H9 (cell line): Measurements from ENCODE around the gene UBE2Q2. TPM values are rescaled to one million over a fixed set of nuclear protein-coding genes. Genes with fewer than 3 reads are reported as not detected.

Source experiments
- DNase-seq: peaks from one replicate; pipeline ENCODE4 v3.0.0-alpha.2; 2017
- H2AFZ ChIP-seq: one replicate; pipeline ENCODE4 v1.6.1; 2013; ENCODE audit warnings: mild to moderate bottlenecking, low read length, control low read depth, moderate library complexity
- H2AK5ac ChIP-seq: 2 replicates; pipeline ENCODE4 v1.6.1; 2013; ENCODE audit warnings: low read length, control low read depth, mixed read lengths; ENCODE audit not compliant: insufficient read length
- H2BK120ac ChIP-seq: one replicate; pipeline ENCODE4 v1.6.1; 2013; ENCODE audit warnings: low read depth, mild to moderate bottlenecking, low read length, control low read depth, inconsistent platforms; ENCODE audit not compliant: poor library complexity, severe bottlenecking
- H2BK12ac ChIP-seq: 2 replicates; pipeline ENCODE4 v1.6.1; 2013; ENCODE audit warnings: low read length, control low read depth, mixed read lengths, low read depth; ENCODE audit not compliant: insufficient read length
- H2BK15ac ChIP-seq: 2 replicates; pipeline ENCODE4 v1.6.1; 2013; ENCODE audit warnings: low read depth, low read length, control low read depth
- H2BK20ac ChIP-seq: one replicate; pipeline ENCODE4 v1.6.1; 2013; ENCODE audit warnings: low read depth, mild to moderate bottlenecking, low read length, control low read depth, inconsistent platforms; ENCODE audit not compliant: poor library complexity, severe bottlenecking
- H2BK5ac ChIP-seq: 2 replicates; pipeline ENCODE4 v1.6.1; 2013; ENCODE audit warnings: low read length, control low read depth, mixed read lengths; ENCODE audit not compliant: insufficient read length
- H3K14ac ChIP-seq: 2 replicates; pipeline ENCODE4 v1.6.1; 2013; ENCODE audit warnings: low read length, control low read depth; ENCODE audit not compliant: insufficient read depth
- H3K18ac ChIP-seq: 2 replicates; pipeline ENCODE4 v1.6.1; 2013; ENCODE audit warnings: low read depth, mild to moderate bottlenecking, mixed read lengths, low read length, control low read depth; ENCODE audit not compliant: insufficient read length
- H3K23ac ChIP-seq: 2 replicates; pipeline ENCODE4 v1.6.1; 2013; ENCODE audit warnings: low read length, control low read depth, mixed read lengths, low read depth; ENCODE audit not compliant: insufficient read length
- H3K23me2 ChIP-seq: 2 replicates; pipeline ENCODE4 v1.6.1; 2013; ENCODE audit warnings: low read depth, mild to moderate bottlenecking, mixed read lengths, low read length, control low read depth; ENCODE audit not compliant: insufficient read length, poor library complexity, severe bottlenecking
- H3K27ac ChIP-seq: 2 replicates; pipeline ENCODE4 v1.5.1; 2013; ENCODE audit warnings: low read length, control low read depth, mixed read lengths, low read depth; ENCODE audit not compliant: insufficient read length
- H3K27me3 ChIP-seq: 2 replicates; pipeline ENCODE4 v1.6.1; 2013; ENCODE audit warnings: low read length, control low read depth, inconsistent platforms; ENCODE audit not compliant: insufficient read depth
- H3K4ac ChIP-seq: 2 replicates; pipeline ENCODE4 v1.6.1; 2013; ENCODE audit warnings: low read depth, mild to moderate bottlenecking, control low read depth, inconsistent platforms, low read length, moderate library complexity
- H3K4me1 ChIP-seq: 2 replicates; pipeline ENCODE4 v1.6.1; 2013; ENCODE audit warnings: low read length, control low read depth, inconsistent platforms; ENCODE audit not compliant: insufficient read depth
- H3K4me2 ChIP-seq: 2 replicates; pipeline ENCODE4 v1.6.1; 2013; ENCODE audit warnings: low read length, control low read depth, mixed read lengths; ENCODE audit not compliant: insufficient read length, insufficient read depth
- H3K56ac ChIP-seq: 2 replicates; pipeline ENCODE4 v1.6.1; 2013; ENCODE audit warnings: low read depth, mild to moderate bottlenecking, mixed read lengths, low read length, control low read depth; ENCODE audit not compliant: insufficient read length
- H3K79me1 ChIP-seq: 2 replicates; pipeline ENCODE4 v1.6.1; 2013; ENCODE audit warnings: low read depth, mild to moderate bottlenecking, moderate library complexity, low read length, control low read depth, inconsistent platforms; ENCODE audit not compliant: insufficient read depth, poor library complexity, severe bottlenecking
- H3K79me2 ChIP-seq: 2 replicates; pipeline ENCODE4 v1.6.1; 2013; ENCODE audit warnings: low read length, control low read depth, inconsistent platforms; ENCODE audit not compliant: insufficient read depth
- H3K9ac ChIP-seq: 2 replicates; pipeline ENCODE4 v1.6.1; 2013; ENCODE audit warnings: low read length, control low read depth, mixed read lengths; ENCODE audit not compliant: insufficient read length; ENCODE audit errors: extremely low read depth
- H3K9me3 ChIP-seq: one replicate; pipeline ENCODE4 v1.6.1; 2013; ENCODE audit warnings: low read depth, low read length, inconsistent platforms; ENCODE audit not compliant: control insufficient read depth
- H3T11ph ChIP-seq: one replicate; pipeline ENCODE4 v1.6.1; 2013; ENCODE audit warnings: mild to moderate bottlenecking, low read length, control low read depth, inconsistent platforms
- H4K20me1 ChIP-seq: one replicate; pipeline ENCODE4 v1.6.1; 2013; ENCODE audit not compliant: control insufficient read depth, insufficient read length, insufficient read depth
- H4K5ac ChIP-seq: 2 replicates; pipeline ENCODE4 v1.6.1; 2013; ENCODE audit warnings: low read depth, mild to moderate bottlenecking, mixed read lengths, low read length, control low read depth; ENCODE audit not compliant: insufficient read length
- H4K8ac ChIP-seq: replicated peaks from 2 replicates; pipeline ENCODE4 v1.6.1; 2013; ENCODE audit warnings: low read length, control low read depth, mixed read lengths, low read depth; ENCODE audit not compliant: insufficient read length
- H4K91ac ChIP-seq: 2 replicates; pipeline ENCODE4 v1.6.1; 2013; ENCODE audit warnings: low read depth, mild to moderate bottlenecking, moderate library complexity, mixed read lengths, low read length, control low read depth; ENCODE audit not compliant: insufficient read length
- H3K27ac Mint-ChIP-seq, 3 experiments: 2 replicates in 2 of 3; 3 replicates in 1 of 3; pipeline ENCODE4 v1.8.0; 2020 to 2021; ENCODE audit warnings: mixed read lengths in 3 of 3, mild to moderate bottlenecking in 1 of 3, moderate library complexity in 1 of 3
- H3K27me3 Mint-ChIP-seq: 2 replicates; pipeline ENCODE4 v1.8.0; 2021; ENCODE audit warnings: low read depth, mild to moderate bottlenecking, moderate library complexity, mixed read lengths
- H3K36me3 Mint-ChIP-seq, 3 experiments: 2 replicates in 2 of 3; 3 replicates in 1 of 3; pipeline ENCODE4 v1.8.0; 2020 to 2021; ENCODE audit warnings: low read depth in 3 of 3, mixed read lengths in 3 of 3; ENCODE audit not compliant: insufficient read depth in 1 of 3
- H3K4me1 Mint-ChIP-seq, 2 experiments: 2 replicates each; pipeline ENCODE4 v1.8.0; 2020; ENCODE audit warnings: mixed read lengths in 2 of 2
- H3K4me3 Mint-ChIP-seq, 2 experiments: 2 replicates in 1 of 2; 3 replicates in 1 of 2; pipeline ENCODE4 v1.8.0; 2020 to 2021; ENCODE audit warnings: mild to moderate bottlenecking in 2 of 2, mixed read lengths in 2 of 2, moderate library complexity in 1 of 2
- H3K9me3 Mint-ChIP-seq, 2 experiments: 2 replicates in 1 of 2; 3 replicates in 1 of 2; pipeline ENCODE4 v1.8.0; 2020; ENCODE audit warnings: mild to moderate bottlenecking in 2 of 2, mixed read lengths in 2 of 2, moderate library complexity in 1 of 2
- CTCF ChIP-seq: fragments of 200-600 bp; sonication (generic); conservative IDR thresholded peaks from 3 replicates; pipeline ENCODE4 v1.8.0; 2021; ENCODE audit warnings: antibody characterized with exemption, mild to moderate bottlenecking
- WGBS: extraction: QIAGEN DNeasy Blood & Tissue Kit; methylation state at CpG from one replicate; pipeline ENCODE4 v1.1.7; 2013; ENCODE audit warnings: missing lambda C conversion rate, low lambda C conversion rate, mixed read lengths; ENCODE audit not compliant: insufficient read length; ENCODE audit errors: extremely low coverage; 5-methylcytosine and 5-hydroxymethylcytosine counted together
- total RNA-seq: library from RNA; stranded (reverse); gene quantifications from 2 replicates; pipeline ENCODE4 v1.2.1, GENCODE V29; 2021

UBE2Q2 gene
- total RNA-seq, 1 experiment from 2014 or later = 29.6 TPM

GRCh38 chr15:75923756-75924155 is 80.5 kb downstream of the UBE2Q2 start:
- no peak overlapping the region for H3K4me3 Mint-ChIP-seq
- Histone ChIP-seq H2AK5ac (no peak overlapping the region), H3K56ac (no peak overlapping the region), H2BK120ac (no peak overlapping the region), H3K4me2 (no peak overlapping the region), H3K23ac (no peak overlapping the region), H3K18ac (no peak overlapping the region), H3K79me2 (peaks cover 2% of the 10 kb centered on the region; the same call in 1 of the 2 replicates), H3K27ac (no peak overlapping the region), H4K8ac (no peak overlapping the region), H3K14ac (no peak overlapping the region), H4K20me1 (no peaks in the 10 kb centered on the region), H3K9me3 (no peaks in the 10 kb centered on the region), H3T11ph (no peak overlapping the region), H2BK5ac (no peak overlapping the region), H3K9ac (no peak overlapping the region), H3K4ac (no peak overlapping the region), H2BK20ac (no peak overlapping the region), H2AFZ (no peak overlapping the region), H4K5ac (no peak overlapping the region), H2BK15ac (no peak overlapping the region), H3K23me2 (no peaks in the 10 kb centered on the region), H3K79me1 (peaks cover 4% of the 10 kb centered on the region), H2BK12ac (no peak overlapping the region), H4K91ac (no peak overlapping the region), H3K4me1 (peaks cover 10% of the 10 kb centered on the region), H3K27me3 (no peaks in the 10 kb centered on the region)
- H3K27ac Mint-ChIP-seq = no peak overlapping the region
- no peak for TF ChIP-seq CTCF
- 100% methylated on average over 1 of the region's 4 CpGs for WGBS
- H3K27me3 Mint-ChIP-seq = no peaks in the 10 kb centered on the region
- H3K4me1 Mint-ChIP-seq = peaks cover 24 to 32% of the 10 kb centered on the region in 2 experiments
- DNase-seq = no peak
- no peaks in the 10 kb centered on the region for H3K9me3 Mint-ChIP-seq
- peaks cover 6 to 44% (median 19%) of the 10 kb centered on the region in 3 experiments for H3K36me3 Mint-ChIP-seq
